BLaER1 (cell line): ENCODE measurements around the gene NPPC.
A peak's percentile ranks its signal among the peaks of the same experiment; 100 is the strongest.

Experiments
- H3K27ac ChIP-seq: shearing (Covaris generic); formaldehyde crosslinking; 2 replicates; pipeline ENCODE4 v1.8.1; 2022
- H3K27me3 ChIP-seq: shearing (Covaris generic); formaldehyde crosslinking; 2 replicates; pipeline ENCODE4 v1.8.1; 2022
- H3K36me3 ChIP-seq: shearing (Covaris generic); formaldehyde crosslinking; 2 replicates; pipeline ENCODE4 v1.8.1; 2022
- H3K4me1 ChIP-seq: shearing (Covaris generic); formaldehyde crosslinking; 2 replicates; pipeline ENCODE4 v1.8.1; 2022
- H3K4me2 ChIP-seq: shearing (Covaris generic); formaldehyde crosslinking; 2 replicates; pipeline ENCODE4 v1.8.1; 2022
- H3K4me3 ChIP-seq: shearing (Covaris generic); formaldehyde crosslinking; 2 replicates; pipeline ENCODE4 v1.8.1; 2022
- H3K9ac ChIP-seq: shearing (Covaris generic); formaldehyde crosslinking; 2 replicates; pipeline ENCODE4 v1.8.1; 2022
- H3K9me3 ChIP-seq: shearing (Covaris generic); formaldehyde crosslinking; 2 replicates; pipeline ENCODE4 v1.8.1; 2022
- H4K20me1 ChIP-seq: shearing (Covaris generic); formaldehyde crosslinking; 2 replicates; pipeline ENCODE4 v1.8.1; 2022
- Cebpa-rat ChIP-seq: shearing (Covaris generic); IDR thresholded peaks from 2 replicates; pipeline ENCODE4 v1.8.1; 2022

NPPC gene, protein sequence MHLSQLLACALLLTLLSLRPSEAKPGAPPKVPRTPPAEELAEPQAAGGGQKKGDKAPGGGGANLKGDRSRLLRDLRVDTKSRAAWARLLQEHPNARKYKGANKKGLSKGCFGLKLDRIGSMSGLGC

DNA sequence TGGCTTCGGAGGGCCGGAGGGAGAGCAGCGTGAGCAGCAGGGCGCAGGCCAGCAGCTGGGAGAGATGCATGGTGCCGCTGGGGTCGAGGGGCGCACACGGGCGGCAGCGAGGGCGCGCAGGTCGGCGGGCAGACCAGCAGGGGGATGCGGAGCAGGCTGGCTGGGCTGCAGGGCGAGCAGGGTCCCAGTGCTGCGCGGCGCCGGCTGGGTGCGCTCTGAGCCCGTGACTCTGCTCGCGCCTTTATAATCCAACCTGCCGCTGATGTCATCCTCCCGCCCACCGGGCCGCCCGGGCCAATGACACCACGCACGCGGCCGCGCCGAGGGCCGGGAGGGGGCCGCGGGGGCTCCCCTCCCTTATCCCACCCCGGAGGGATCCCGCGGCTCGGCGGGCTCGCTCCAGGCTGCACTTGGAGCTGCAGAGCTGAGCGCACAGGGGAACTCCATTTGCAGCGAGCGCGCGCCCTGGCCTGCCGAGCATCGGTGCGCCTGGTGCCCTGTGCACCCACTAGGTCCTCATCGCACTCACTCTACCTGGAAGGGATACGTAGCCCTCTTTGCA lies at the start of gene NPPC:
NPPC (minus strand) TSS at position 217 of the 562 bp plus-strand sequence; CDS start at position 70, 147 bp downstream.
- Histone ChIP-seq H3K27me3 (peaks cover 41% of the 10 kb centered on the region), H3K9ac (peak within 1 kb of the TSS; percentile 79)

DNA sequence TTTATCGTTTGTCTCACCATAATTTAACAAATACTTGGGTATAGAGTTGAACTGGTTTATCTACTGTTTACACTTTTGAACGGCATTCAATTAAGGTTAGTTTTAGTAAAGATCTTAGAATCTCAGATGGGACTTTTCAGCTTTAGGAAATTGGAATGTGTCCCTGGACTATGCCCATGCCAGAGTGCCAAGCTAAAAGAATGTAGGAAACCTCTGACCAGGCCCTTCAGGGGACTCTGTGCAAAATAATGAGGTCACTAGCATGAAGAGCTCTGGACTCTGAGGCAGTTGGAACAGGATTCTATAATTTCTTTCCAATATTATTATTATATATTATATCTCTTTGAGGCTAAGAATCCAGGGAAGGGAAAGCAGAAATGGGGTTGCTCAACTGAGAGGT lies 48.8 kb upstream of the NPPC start:
- no peak overlapping the region for H3K4me3 ChIP-seq
- no peak for TF ChIP-seq Cebpa-rat
- H3K4me1 ChIP-seq, result no peaks in the 10 kb centered on the region
- peaks cover 14% of the 10 kb centered on the region; the same call in 1 of the 2 replicates for H4K20me1 ChIP-seq
- H3K27me3 ChIP-seq, result no peaks in the 10 kb centered on the region
- no peak overlapping the region for H3K9ac ChIP-seq
- peaks cover 31% of the 10 kb centered on the region for H3K36me3 ChIP-seq
- no peak overlapping the region for H3K4me2 ChIP-seq
- no peak overlapping the region for H3K27ac ChIP-seq
- peaks cover 25% of the 10 kb centered on the region for H3K9me3 ChIP-seq

More for the DNA sequence above, at the start of gene NPPC:
- peak within 1 kb of the TSS; percentile 69 for H3K27ac ChIP-seq
- H3K4me1 ChIP-seq, result peaks cover 78% of the 10 kb centered on the region
- H4K20me1 ChIP-seq, result peaks cover 38% of the 10 kb centered on the region
- H3K9me3 ChIP-seq, result no peaks in the 10 kb centered on the region
- peak within 1 kb of the TSS; percentile 100 for H3K4me2 ChIP-seq
- H3K36me3 ChIP-seq, result peaks cover 27% of the 10 kb centered on the region; the same call in 1 of the 2 replicates
- no peak for TF ChIP-seq Cebpa-rat
- H3K4me3 ChIP-seq, result peak within 1 kb of the TSS; percentile 82

DNA sequence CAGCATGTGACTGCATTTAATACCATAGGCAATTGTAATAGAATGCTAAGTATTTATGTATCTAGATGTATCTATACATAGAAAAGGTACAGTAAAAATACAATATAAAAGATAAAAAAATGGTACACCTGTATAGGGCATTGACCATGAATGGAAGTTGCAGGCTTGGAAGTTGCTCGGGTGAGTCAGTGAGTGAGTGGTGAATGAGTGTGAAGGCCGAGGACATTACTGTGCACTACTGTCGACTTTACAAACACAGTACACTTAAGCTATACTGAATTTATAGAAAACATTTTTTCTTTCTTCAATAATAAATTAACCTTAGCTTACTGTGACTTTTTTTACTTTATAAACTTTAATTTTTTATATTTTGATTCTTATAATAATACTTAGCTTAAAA lies 44.3 kb upstream of the NPPC start:
- Histone ChIP-seq H3K4me1 (no peaks in the 10 kb centered on the region), H4K20me1 (peaks cover 12% of the 10 kb centered on the region; the same call in 1 of the 2 replicates)

DNA sequence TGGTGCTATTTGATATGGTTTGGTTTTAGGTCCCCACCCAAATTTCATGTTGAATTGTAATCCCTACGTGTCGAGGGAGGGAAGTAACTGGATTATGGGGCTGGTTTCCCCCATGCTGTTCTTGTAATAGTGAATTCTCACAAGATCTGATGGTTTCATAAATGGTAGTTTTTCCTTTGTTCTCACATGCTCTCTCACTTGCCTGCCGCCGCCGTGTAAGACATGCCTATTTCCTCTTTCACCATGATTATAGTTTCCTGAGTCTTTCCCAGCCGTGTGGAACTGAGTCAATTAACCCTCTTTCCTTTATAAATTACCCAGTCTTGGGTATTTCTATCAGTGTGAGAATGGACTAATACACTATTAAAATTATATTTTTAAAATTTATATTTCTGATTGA lies 42.6 kb upstream of the NPPC start:
- no peaks in the 10 kb centered on the region for H3K27me3 ChIP-seq
- TF ChIP-seq Cebpa-rat, result no peak
- peaks cover 26% of the 10 kb centered on the region; the same call in 1 of the 2 replicates for H4K20me1 ChIP-seq
- H3K9ac ChIP-seq, result no peak overlapping the region
- peaks cover 45% of the 10 kb centered on the region for H3K36me3 ChIP-seq
- no peak overlapping the region for H3K4me3 ChIP-seq
- no peak overlapping the region for H3K4me2 ChIP-seq
- 0 out of 2 replicates have a peak, but pooled peaks cover under 1% of the 10 kb centered on the region for H3K4me1 ChIP-seq
- no peak overlapping the region for H3K27ac ChIP-seq
- H3K9me3 ChIP-seq, result peaks cover 33% of the 10 kb centered on the region

More for the DNA sequence above, 44.3 kb upstream of the NPPC start:
- Histone ChIP-seq H3K27me3 (no peaks in the 10 kb centered on the region), H3K27ac (no peak overlapping the region), H3K4me3 (no peak overlapping the region), H3K4me2 (no peak overlapping the region), H3K36me3 (peaks cover 48% of the 10 kb centered on the region), H3K9ac (no peak overlapping the region), H3K9me3 (peaks cover 39% of the 10 kb centered on the region)
- no peak for TF ChIP-seq Cebpa-rat

DNA sequence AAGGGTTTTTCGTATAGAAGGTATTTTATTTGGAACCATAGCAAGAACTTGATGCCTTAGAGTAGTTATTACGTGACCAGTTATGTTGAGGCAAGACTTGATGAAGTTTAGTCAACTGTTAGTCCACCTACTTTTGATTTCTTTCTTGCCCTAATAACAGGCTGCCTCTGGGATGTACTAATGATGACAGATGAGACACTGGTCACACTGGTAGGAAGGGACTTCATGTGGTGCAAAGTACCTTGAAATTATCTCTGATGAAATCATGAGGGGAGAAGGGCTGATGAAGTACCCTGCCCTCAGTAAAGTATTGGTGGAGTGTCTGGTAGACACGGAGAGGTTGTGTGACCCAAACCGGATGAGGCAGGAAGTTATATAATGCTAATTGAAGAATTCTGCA lies 40.7 kb upstream of the NPPC start:
- Histone ChIP-seq H3K4me3 (no peak overlapping the region), H3K4me1 (peaks cover 17% of the 10 kb centered on the region; the same call in 1 of the 2 replicates), H3K9ac (no peak overlapping the region), H3K27ac (no peak overlapping the region), H3K36me3 (peaks cover 34% of the 10 kb centered on the region), H4K20me1 (peaks cover 31% of the 10 kb centered on the region; the same call in 1 of the 2 replicates), H3K9me3 (peaks cover 33% of the 10 kb centered on the region), H3K27me3 (no peaks in the 10 kb centered on the region), H3K4me2 (no peak overlapping the region)
- TF ChIP-seq Cebpa-rat, result no peak

DNA sequence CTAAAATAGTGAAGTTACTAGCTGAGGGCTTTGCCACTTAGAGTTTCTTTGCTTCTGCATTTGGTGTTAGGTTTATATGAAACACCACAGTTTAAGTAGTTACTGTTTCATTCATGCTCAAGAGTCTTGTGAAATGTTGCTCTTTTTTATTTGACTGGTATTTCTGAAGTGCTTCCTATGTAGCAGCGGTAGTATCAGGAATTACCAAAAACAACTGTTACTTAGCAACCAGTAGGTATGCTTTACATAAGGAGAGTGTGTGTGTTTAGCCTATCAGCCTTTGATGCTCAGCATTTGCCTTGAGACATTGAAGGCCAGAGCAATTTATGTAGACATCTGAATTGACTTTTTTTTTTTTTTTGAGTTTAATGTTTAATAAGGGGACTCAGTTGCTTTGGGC lies 38.9 kb upstream of the NPPC start:
- no peaks in the 10 kb centered on the region for H3K27me3 ChIP-seq
- H3K36me3 ChIP-seq, result peaks cover 24% of the 10 kb centered on the region
- no peak overlapping the region for H3K4me2 ChIP-seq
- H3K9me3 ChIP-seq, result peaks cover 22% of the 10 kb centered on the region
- no peak overlapping the region for H3K27ac ChIP-seq
- peaks cover 31% of the 10 kb centered on the region; the same call in 1 of the 2 replicates for H4K20me1 ChIP-seq
- H3K4me1 ChIP-seq, result peaks cover 27% of the 10 kb centered on the region
- TF ChIP-seq Cebpa-rat, result no peak
- no peak overlapping the region for H3K4me3 ChIP-seq
- H3K9ac ChIP-seq, result no peak overlapping the region

DNA sequence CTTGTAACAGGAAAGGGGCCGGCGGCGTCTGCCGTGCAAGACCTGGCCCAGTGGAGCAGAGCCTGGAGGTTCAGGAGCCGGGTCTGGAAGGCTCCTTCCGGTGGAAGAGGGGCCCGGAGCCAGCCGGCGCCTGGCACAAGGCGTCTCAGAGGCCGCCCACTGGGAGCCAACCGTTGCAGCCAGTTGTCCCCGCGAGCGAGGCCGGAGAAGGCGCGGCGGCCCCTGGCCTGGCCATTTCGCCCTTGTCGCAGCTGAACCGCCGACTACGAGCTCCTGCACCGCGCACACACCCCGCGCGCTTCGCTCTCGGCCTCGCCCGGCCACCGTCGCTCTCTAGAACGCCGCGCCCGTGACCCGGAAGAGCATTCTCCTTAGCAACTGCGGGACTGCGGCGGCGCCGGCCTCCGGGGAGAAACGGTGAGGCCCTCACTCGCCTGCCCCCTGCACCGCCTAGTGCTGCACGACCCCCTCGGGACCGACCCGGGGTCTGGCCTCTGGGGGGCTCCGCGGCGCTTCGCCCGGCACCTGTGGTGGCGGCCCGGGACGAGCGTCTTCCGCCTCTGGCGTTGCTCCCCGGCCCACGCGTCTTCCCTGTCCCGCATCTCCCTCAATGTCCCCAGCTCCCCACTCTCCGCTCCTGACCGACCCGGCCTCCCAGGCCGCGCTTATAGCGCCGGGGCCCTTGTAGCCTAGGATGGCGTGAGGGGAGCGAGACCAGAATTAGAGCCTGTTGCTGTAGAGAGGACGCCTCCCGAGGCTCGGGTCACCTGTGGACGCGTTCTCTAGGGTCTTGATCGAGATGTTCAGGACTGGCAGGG lies 35.4 kb upstream of the NPPC start, which contains the start of gene DIS3L2:
DIS3L2 (plus strand) TSS at position 365 of the 818 bp plus-strand sequence. CDS start 53,215 bp downstream, outside the sequence.
- no peaks in the 10 kb centered on the region for H3K27me3 ChIP-seq
- H3K9ac ChIP-seq, result peak within 1 kb of the TSS; percentile 84
- peak within 1 kb of the TSS; percentile 80 for H3K4me2 ChIP-seq
- peak within 1 kb of the TSS; percentile 90 for H3K27ac ChIP-seq
- H3K4me3 ChIP-seq, result peak within 1 kb of the TSS; percentile 92
- peaks cover 9% of the 10 kb centered on the region for H3K36me3 ChIP-seq
- no peaks in the 10 kb centered on the region for H3K9me3 ChIP-seq
- no peak for TF ChIP-seq Cebpa-rat
- H3K4me1 ChIP-seq, result peaks cover 34% of the 10 kb centered on the region
- H4K20me1 ChIP-seq, result peaks cover 26% of the 10 kb centered on the region; the same call in 1 of the 2 replicates

DNA sequence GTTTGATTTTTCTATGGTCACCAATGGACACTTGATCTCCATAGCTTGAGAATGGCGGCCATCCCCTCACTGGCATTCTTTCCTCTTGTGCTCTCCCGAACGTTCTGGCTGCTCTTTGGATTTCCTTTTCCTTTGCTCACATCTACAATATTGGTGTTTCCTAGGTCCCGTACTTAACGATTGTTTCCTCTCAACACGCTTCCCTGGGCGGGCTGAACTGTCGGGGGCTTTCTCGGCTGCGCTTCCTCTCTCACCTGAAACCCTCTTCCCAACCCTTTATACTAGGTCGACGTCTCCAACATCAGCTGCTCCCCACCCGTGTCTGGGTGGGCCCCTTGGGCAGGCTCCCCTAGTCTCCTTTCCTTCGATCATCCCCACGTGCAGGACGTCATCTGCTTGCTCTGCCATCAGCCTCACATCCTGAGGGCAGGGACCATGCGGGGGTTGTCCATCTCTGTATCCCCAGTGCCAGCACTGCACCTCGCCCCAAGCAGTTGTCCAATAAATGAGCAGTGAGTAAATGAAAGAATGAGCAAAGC lies 34.7 kb upstream of the NPPC start:
- Histone ChIP-seq H3K36me3 (peaks cover 5% of the 10 kb centered on the region), H3K9me3 (no peaks in the 10 kb centered on the region), H3K4me2 (peak overlapping the region; percentile 80), H3K4me1 (peaks cover 34% of the 10 kb centered on the region), H3K27me3 (no peaks in the 10 kb centered on the region), H4K20me1 (peaks cover 23% of the 10 kb centered on the region; the same call in 1 of the 2 replicates), H3K9ac (peak overlapping the region; percentile 84), H3K27ac (peak overlapping the region; percentile 90), H3K4me3 (peak overlapping the region; percentile 92)
- no peak for TF ChIP-seq Cebpa-rat

DNA sequence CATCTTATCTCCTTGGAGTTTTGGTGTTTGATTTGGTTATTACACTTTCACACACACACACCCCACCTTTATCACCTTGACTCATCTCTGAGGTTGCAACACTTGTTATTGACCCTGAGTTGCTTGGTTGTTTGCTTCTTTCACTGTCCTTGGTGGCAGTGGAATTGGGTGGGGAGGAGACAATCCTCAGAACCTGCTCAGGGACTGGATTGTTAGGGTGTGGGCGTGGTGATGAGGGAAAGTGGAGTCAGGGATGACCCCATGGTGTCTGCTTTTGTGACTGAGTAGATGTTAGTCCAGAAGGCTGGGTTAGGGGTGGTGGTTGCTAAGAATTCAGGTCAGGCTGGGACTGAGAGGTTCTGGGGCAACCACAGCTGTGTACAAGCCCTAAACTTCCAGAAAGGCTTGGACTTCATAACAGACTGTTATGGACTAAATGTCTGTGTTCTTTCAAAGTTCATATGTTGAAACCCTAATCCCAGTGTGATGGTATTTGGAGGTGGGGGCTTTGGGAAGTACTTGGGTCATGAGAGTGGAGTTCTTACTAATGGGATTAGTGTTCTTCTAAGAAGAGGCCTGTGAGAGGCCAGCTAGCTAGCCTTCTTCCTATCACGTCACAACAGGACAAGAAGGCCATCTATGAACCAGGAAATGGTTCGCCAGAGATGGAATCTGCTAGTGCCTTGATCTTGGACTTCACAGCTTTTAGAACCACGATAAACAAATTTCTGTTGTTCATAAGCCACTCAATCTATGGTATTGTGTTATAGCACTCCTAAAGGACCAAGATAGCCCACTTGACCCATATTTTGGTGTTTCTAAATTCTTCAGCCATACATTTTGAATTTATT lies 31.9 kb upstream of the NPPC start:
- Histone ChIP-seq H3K27me3 (no peaks in the 10 kb centered on the region), H3K9ac (no peak overlapping the region), H4K20me1 (no peaks in the 10 kb centered on the region), H3K36me3 (no peaks in the 10 kb centered on the region), H3K27ac (no peak overlapping the region), H3K4me3 (no peak overlapping the region), H3K9me3 (no peaks in the 10 kb centered on the region), H3K4me2 (no peak overlapping the region), H3K4me1 (peaks cover 31% of the 10 kb centered on the region)
- TF ChIP-seq Cebpa-rat, result no peak
